ENCODE results near the gene ZC3H18. TPM values are rescaled to one million over a fixed set of nuclear protein-coding genes. Genes with fewer than 3 reads are reported as not detected.

Gene ZC3H18
- total RNA-seq (2014; rRNA removed; shearing (Covaris generic)), result 12.6 and 28.6 TPM in 2 replicates

DNA sequence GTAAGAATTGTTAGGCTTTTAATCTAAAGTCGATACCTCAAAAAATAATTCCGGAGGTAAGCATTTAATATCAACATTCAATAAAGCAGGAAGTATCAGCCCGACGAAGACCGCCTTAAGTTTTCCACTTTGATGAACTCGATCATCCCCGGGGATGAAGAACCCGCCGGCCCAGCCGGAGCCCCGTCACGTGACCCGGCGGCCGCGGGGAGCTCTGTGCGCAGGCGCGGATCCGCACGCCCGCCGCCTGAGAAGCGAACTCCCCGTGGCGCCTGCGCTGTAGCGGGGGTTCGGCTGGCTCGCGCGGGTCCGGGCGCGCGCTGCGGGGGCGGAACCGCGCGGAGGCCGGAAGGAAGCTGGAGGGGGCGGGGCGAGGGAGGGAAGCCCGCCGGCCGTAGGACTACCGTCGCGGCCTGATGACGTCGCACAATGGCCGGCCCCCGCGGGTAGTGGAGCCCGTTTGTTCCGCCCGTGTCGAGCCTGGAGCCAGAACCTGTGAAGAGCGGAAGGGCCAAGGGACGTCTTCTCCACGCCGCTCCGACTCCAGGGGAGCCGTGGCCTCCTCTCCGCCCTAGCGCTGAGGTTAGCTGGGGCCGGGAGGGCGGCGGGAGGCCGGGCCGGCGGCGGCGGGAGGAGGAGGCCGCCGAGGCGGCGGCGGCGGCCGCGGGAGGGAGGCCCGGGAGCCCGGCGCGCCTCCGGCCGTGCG lies at the start of gene ZC3H18:
TSS of gene ZC3H18 (plus strand) at position 419 of the 706 bp plus-strand sequence. CDS start 6,721 bp downstream, outside the sequence.
- DNase-seq (ENCODE audit: low read depth), result peak; percentile 97

- DNase-seq (ENCODE audit: low read depth), result no peak
Observed at GRCh38 chr16:88521674-88522073, 48.5 kb upstream of the ZC3H18 start.

GRCh38 chr16:88522276-88522949 lies 47.8 kb upstream of the ZC3H18 start:
- no peak for DNase-seq (ENCODE audit: low read depth)

GRCh38 chr16:88523309-88524161 lies 46.7 kb upstream of the ZC3H18 start:
- no peak for DNase-seq (ENCODE audit: low read depth)

DNA sequence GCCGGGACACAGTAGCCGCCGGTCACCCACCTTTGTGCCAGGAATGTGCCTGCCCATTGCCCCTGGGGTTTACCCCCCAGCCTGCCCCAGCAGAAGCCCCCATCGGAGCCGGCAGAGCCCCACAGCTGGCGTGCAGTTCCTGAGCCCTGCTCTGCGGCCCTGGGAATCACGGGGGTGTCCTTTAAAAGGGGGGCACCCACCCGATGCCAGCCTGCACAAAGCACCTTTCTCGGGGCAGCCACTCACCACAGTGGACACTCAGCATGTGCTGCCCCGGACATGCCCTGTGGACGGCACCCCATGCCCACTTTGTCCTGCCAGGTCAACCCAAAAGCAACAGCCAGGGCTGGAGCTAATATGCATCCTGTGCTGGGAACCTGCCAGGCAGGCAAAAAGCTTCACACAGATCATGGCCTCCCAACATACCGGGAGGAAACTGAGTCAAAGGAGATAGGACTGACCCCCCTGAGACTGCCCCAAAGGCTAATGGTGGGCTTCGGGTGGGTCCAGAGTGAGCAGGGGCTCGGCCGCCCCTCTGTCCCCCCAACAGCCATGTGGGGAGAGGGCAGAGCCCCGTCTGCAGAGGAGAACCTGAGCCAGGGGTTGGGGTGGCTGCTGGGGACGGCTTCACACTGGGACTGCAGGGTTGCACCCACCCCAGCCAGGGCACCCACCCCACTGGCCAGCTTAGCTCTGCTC lies 45.8 kb upstream of the ZC3H18 start:
- no peak for DNase-seq (ENCODE audit: low read depth)

- no peak for DNase-seq (ENCODE audit: low read depth)
Observed at GRCh38 chr16:88524973-88525662, 45.1 kb upstream of the ZC3H18 start.

GRCh38 chr16:88525663-88525990 lies 44.6 kb upstream of the ZC3H18 start:
- no peak for DNase-seq (ENCODE audit: low read depth)

DNA sequence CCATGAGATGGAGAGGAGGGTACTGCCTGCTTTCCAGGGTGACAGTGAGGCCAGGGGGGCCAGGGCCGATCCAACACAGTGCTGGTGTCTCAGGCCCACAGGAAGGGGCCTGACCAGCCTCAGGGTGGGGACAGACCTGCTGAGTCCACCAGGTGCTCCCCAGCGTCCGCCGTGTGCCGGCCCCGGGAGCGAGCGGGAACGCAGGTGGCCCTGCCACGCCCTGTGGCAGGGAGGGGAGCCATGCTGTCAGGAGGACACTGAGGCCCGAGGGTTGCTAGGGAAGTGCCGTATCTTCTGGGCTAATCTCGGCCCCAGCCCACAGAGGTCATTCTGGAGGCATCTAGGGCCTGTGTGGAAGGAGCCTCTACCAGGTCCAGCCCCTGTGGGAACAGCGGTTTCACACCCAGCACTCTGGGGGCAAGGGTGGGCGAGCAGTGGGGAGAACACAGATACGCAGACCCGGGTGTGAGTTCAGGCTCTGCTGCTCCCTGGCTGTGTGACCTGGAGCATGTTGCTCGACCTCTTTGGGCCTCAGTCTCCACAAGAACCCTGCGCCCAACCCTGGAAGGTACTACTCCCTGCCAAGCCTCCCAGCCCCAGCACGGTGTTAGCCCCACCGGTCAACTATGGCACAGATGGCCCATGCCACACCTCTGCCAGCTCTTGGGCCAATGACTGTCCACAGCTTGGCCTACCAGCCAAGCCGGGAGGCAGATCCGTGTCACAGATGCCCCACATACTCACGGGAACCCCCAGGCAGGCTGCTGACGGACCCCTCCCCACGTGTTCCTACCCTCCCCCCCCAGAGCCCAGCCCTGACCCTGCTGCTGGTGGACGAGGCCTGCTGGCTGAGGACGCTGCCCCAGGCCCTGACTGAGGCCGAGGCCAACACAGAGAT lies 43.9 kb upstream of the ZC3H18 start:
- no peak for DNase-seq (ENCODE audit: low read depth)

DNA sequence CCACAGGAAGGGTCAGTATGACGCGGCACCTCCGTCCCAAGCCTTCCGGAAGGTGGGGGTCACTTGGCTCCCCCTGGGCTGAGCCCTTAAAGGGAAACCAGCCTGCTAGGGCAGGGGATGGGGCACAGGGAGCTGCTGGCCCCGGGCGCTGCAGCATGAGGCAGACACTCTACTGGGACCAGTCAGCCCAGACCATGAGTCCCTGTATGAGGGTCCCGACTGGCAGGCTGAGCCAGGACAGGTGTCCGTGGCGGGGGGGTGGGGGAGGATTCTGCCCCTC lies 43.4 kb upstream of the ZC3H18 start:
- no peak for DNase-seq (ENCODE audit: low read depth)

- DNase-seq (ENCODE audit: low read depth), result peak; percentile 69
Observed at GRCh38 chr16:88527186-88527936, 42.8 kb upstream of the ZC3H18 start.

DNA sequence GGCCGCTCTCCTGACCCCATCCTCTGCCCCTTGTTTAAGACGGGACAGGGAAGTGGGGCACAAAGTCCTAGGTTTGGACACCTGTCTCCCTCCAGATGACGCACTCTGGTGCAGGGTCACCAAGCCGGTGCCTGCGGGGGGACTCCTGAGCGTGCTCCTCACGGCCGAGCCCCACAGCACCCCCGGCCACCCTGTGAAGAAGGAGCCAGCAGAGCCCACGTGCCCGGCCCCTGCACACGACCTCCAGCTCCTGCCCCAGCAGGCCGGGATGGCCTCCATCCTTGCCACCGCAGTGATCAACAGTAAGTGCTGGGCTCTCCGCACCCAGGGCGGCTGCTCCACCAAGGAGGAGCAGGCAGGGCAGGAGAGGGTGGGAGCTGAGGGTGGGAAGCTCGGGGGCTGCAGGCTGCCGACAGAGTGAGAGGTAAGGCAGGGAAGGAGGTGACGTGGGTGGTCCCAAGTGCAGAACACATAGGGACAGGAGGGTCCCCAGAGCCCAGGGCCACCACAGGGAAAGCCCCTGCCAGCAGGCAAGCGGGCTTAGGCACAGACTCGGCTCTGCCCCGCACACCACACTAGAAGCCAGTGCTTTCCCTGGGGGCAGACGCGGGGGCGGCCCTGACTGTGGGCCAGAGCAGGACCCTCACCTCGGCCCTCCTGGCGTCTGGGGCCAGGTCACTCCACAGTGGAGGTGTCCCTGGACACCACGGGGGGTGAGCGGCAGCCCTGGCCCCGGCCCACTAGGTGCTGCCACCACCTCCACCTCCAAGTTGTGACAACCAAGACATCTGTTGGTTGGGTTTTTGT lies 42.1 kb upstream of the ZC3H18 start:
- DNase-seq (ENCODE audit: low read depth), result no peak

GRCh38 chr16:88528902-88529318 lies 41.3 kb upstream of the ZC3H18 start:
- no peak for DNase-seq (ENCODE audit: low read depth)

DNA sequence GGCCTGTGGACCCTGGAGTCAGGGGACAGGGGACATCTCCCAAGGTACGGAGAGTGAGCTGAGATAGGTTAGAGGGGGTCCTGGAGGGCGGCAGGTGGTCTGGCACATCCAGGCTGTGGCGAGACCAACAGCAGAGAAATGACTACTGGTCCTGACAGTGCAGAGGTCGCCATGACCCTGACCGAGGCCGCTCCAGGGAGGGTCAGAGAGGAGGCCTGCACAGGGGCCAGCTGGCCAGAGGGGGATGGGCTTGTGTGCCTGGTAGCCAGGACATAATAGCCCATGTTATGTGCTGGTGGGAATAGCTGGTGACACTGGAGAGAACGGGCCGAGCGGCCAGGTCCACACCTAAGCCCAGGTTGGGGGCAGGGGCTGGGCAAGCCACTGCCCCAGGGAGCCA lies 40.6 kb upstream of the ZC3H18 start:
- DNase-seq (ENCODE audit: low read depth), result no peak

- DNase-seq (ENCODE audit: low read depth), result no peak
Observed at GRCh38 chr16:88530051-88530857, 39.9 kb upstream of the ZC3H18 start.

DNA sequence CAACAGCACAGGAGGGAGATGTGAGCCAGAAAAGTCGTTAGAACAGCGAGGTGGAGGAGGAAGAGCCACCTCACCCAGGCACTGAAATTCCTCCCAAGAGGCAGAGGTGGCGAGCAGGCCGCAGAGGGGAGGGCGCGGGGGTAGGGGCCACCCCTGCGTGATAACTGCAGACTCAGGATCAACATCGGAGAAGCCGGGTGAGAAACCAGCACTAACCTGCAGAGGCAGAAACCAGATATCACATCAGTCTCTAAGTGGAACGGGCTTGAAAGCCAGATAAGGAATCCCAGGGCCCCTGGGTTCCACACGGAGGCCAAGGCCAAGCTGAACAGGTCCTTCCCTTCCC lies 39.4 kb upstream of the ZC3H18 start:
- no peak for DNase-seq (ENCODE audit: low read depth)

DNA sequence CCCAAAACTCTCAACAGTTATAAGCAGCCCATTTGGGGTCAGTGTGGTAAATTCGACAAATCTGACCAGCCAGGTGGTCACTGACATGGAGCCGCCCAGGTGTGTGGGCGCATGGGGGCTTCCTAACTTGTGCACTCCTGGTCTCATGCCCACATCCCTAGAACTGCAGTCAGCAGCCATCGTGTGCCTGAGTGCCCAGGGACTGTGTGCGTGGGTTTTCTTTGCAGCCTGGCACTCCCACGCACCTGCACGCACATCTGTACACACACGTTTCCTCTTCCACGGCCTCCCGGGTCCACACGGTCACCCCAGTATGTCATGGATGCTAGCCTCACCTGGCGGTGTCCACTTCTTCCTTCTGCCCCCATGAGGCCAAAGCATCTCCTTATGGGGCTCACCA lies 38.9 kb upstream of the ZC3H18 start:
- DNase-seq (ENCODE audit: low read depth), result no peak

DNA sequence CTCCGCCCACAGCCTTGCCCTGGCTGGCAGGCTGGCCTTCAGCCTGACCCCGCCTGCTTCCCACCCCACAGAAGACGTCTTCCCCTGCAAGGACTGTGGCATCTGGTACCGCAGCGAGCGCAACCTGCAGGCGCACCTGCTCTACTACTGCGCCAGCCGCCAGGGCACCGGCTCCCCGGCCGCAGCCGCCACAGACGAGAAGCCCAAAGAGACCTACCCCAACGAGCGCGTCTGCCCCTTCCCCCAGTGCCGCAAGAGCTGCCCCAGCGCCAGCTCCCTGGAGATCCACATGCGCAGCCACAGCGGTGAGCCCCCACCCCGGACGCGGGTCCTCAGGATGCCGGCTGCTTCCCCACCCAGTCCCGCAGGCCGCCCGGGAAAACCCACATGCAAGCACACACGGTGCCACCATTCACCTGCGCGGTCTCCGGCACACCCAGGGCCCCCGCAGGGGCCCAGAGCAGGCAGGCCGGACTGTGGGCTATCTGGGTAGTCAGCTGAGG lies 38.2 kb upstream of the ZC3H18 start:
- no peak for DNase-seq (ENCODE audit: low read depth)
